ENCODE measurements around the gene SYT2.
"Not testable (repeated sequence)": the region's sequence is repeated elsewhere in the genome, so short reads cannot be mapped to it uniquely, and the experiment has no call there.

SYT2 gene

GRCh38 chr1:202562444-202563060, 147.7 kb downstream of the SYT2 start:
- TF ChIP-seq ZNF70 (CRISPR knock-in tag; IDR thresholded peaks at IDR 0.05) (no peak), ZFP3 (CRISPR knock-in tag; IDR thresholded peaks at IDR 0.05) (no peak), ZC3H10 (CRISPR knock-in tag; IDR thresholded peaks at IDR 0.05) (no peak), ZNF8 (CRISPR knock-in tag; IDR thresholded peaks at IDR 0.05) (no peak), TCF4 (CRISPR knock-in tag; IDR thresholded peaks at IDR 0.05; ENCODE audit: borderline replicate concordance) (no peak), CSRNP3 (CRISPR knock-in tag; IDR thresholded peaks at IDR 0.05) (no peak), PATZ1 (CRISPR knock-in tag; IDR thresholded peaks at IDR 0.05; ENCODE audit: borderline replicate concordance) (no peak), ESRRG (CRISPR knock-in tag; IDR thresholded peaks at IDR 0.05) (no peak), ARNTL (CRISPR knock-in tag; IDR thresholded peaks at IDR 0.05; ENCODE audit: borderline replicate concordance, low read depth) (no peak), GLIS3 (CRISPR knock-in tag; IDR thresholded peaks at IDR 0.05) (no peak), SNAI2 (CRISPR knock-in tag; IDR thresholded peaks at IDR 0.05) (no peak), OSR1 (CRISPR knock-in tag; IDR thresholded peaks at IDR 0.05) (no peak), PPARA (CRISPR knock-in tag; IDR thresholded peaks at IDR 0.05; ENCODE audit: borderline replicate concordance) (no peak)
- no peak for ATAC-seq

GRCh38 chr1:202561726-202562443, 148.4 kb downstream of the SYT2 start:
- peak; percentile 52; the same call in 1 of the 3 replicates for ATAC-seq
- TF ChIP-seq GLIS3 (CRISPR knock-in tag; IDR thresholded peaks at IDR 0.05), result no peak
- no peak for TF ChIP-seq RARB (CRISPR knock-in tag; IDR thresholded peaks at IDR 0.05)
- TF ChIP-seq ZNF8 (CRISPR knock-in tag; IDR thresholded peaks at IDR 0.05), result no peak
- TF ChIP-seq ZNF565 (CRISPR knock-in tag; conservative IDR thresholded peaks at IDR 0.05; ENCODE audit: low read depth), result no peak
- no peak for TF ChIP-seq TSHZ2 (CRISPR knock-in tag; IDR thresholded peaks at IDR 0.05)
- TF ChIP-seq OSR1 (CRISPR knock-in tag; IDR thresholded peaks at IDR 0.05), result no peak
- TF ChIP-seq POU6F1 (CRISPR knock-in tag; IDR thresholded peaks at IDR 0.05; ENCODE audit: borderline replicate concordance, low read depth), result no peak
- no peak for TF ChIP-seq BACH2 (CRISPR knock-in tag; IDR thresholded peaks at IDR 0.05; ENCODE audit: borderline replicate concordance)
- TF ChIP-seq ZFP3 (CRISPR knock-in tag; IDR thresholded peaks at IDR 0.05), result no peak
- TF ChIP-seq ZC3H10 (CRISPR knock-in tag; IDR thresholded peaks at IDR 0.05), result no peak
- no peak for TF ChIP-seq ZNF70 (CRISPR knock-in tag; IDR thresholded peaks at IDR 0.05)
- no peak for TF ChIP-seq PATZ1 (CRISPR knock-in tag; IDR thresholded peaks at IDR 0.05; ENCODE audit: borderline replicate concordance)

- TF ChIP-seq ZFP30 (CRISPR knock-in tag; IDR thresholded peaks at IDR 0.05) (no peak), ZC3H10 (CRISPR knock-in tag; IDR thresholded peaks at IDR 0.05) (no peak), ZNF8 (CRISPR knock-in tag; IDR thresholded peaks at IDR 0.05) (no peak), BACH2 (CRISPR knock-in tag; IDR thresholded peaks at IDR 0.05; ENCODE audit: borderline replicate concordance) (no peak), PATZ1 (CRISPR knock-in tag; IDR thresholded peaks at IDR 0.05; ENCODE audit: borderline replicate concordance) (no peak), PPARA (CRISPR knock-in tag; IDR thresholded peaks at IDR 0.05; ENCODE audit: borderline replicate concordance) (no peak), ISL1 (CRISPR knock-in tag; IDR thresholded peaks at IDR 0.05) (no peak), POU6F1 (CRISPR knock-in tag; IDR thresholded peaks at IDR 0.05; ENCODE audit: borderline replicate concordance, low read depth) (no peak), OSR1 (CRISPR knock-in tag; IDR thresholded peaks at IDR 0.05) (no peak)
- peak; percentile 18; the same call in 1 of the 3 replicates for ATAC-seq
These were observed 149.0 kb downstream of the SYT2 start for GRCh38 chr1:202561240-202561639.

GRCh38 chr1:202557662-202558061, 152.6 kb downstream of the SYT2 start:
- ATAC-seq, result not testable (repeated sequence)

Measured in SK-N-SH treated with all-trans-retinoic acid at 6 μM for 48 hours (cell line).